ENCODE measurements around the gene JARID2. TPM values are rescaled to one million over a fixed set of nuclear protein-coding genes. Genes with fewer than 3 reads are reported as not detected.
A peak's percentile ranks its signal among the peaks of the same experiment; 100 is the strongest.

The JARID2 gene
- total and polyA plus RNA-seq, 10 of the 15 experiments (the other 5 are each of a cell fraction or from before 2014, with no cell fraction given) = 4.2 to 21.6 (median 11.7) TPM

GRCh38 chr6:15363523-15364400 is 117.9 kb downstream of the JARID2 start (continued):
- TF ChIP-seq SKIL (IDR thresholded peaks at IDR 0.05; ENCODE audit: low read depth, poor library complexity, severe bottlenecking) = peak; percentile 40
- no peak for TF ChIP-seq BRCA1 (IDR thresholded peaks at IDR 0.05; ENCODE audit: low read depth, low read length)
- TF ChIP-seq YBX1 (IDR thresholded peaks at IDR 0.05) = no peak
- TF ChIP-seq CBX5 (IDR thresholded peaks at IDR 0.05; ENCODE audit: low read depth) = no peak
- 0 out of 2 replicates have a peak, but pooled peaks have one; percentile 30 for TF ChIP-seq BCL11A (IDR thresholded peaks at IDR 0.05; ENCODE audit: low read depth, low read length)
- TF ChIP-seq CEBPB (IDR thresholded peaks at IDR 0.05; ENCODE audit: borderline replicate concordance in 1 of 2, low read depth in 2 of 2, low read length in 2 of 2) = no peak
- TF ChIP-seq, protein P1, sequence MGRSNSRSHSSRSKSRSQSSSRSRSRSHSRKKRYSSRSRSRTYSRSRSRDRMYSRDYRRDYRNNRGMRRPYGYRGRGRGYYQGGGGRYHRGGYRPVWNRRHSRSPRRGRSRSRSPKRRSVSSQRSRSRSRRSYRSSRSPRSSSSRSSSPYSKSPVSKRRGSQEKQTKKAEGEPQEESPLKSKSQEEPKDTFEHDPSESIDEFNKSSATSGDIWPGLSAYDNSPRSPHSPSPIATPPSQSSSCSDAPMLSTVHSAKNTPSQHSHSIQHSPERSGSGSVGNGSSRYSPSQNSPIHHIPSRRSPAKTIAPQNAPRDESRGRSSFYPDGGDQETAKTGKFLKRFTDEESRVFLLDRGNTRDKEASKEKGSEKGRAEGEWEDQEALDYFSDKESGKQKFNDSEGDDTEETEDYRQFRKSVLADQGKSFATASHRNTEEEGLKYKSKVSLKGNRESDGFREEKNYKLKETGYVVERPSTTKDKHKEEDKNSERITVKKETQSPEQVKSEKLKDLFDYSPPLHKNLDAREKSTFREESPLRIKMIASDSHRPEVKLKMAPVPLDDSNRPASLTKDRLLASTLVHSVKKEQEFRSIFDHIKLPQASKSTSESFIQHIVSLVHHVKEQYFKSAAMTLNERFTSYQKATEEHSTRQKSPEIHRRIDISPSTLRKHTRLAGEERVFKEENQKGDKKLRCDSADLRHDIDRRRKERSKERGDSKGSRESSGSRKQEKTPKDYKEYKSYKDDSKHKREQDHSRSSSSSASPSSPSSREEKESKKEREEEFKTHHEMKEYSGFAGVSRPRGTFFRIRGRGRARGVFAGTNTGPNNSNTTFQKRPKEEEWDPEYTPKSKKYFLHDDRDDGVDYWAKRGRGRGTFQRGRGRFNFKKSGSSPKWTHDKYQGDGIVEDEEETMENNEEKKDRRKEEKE (IDR thresholded peaks at IDR 0.05) = no peak
- peak; percentile 45 for TF ChIP-seq E2F8 (IDR thresholded peaks at IDR 0.05; ENCODE audit: low read depth, partially characterized antibody)
- TF ChIP-seq CBFB (IDR thresholded peaks at IDR 0.05; ENCODE audit: low read depth) = no peak
- TF ChIP-seq CREB1 (IDR thresholded peaks at IDR 0.05; ENCODE audit: low read depth) = 0 out of 2 replicates have a peak, but pooled peaks have one; percentile 47
- TF ChIP-seq CBX3 (IDR thresholded peaks at IDR 0.05; ENCODE audit: borderline replicate concordance, low read depth) = no peak
- TF ChIP-seq, protein P2, sequence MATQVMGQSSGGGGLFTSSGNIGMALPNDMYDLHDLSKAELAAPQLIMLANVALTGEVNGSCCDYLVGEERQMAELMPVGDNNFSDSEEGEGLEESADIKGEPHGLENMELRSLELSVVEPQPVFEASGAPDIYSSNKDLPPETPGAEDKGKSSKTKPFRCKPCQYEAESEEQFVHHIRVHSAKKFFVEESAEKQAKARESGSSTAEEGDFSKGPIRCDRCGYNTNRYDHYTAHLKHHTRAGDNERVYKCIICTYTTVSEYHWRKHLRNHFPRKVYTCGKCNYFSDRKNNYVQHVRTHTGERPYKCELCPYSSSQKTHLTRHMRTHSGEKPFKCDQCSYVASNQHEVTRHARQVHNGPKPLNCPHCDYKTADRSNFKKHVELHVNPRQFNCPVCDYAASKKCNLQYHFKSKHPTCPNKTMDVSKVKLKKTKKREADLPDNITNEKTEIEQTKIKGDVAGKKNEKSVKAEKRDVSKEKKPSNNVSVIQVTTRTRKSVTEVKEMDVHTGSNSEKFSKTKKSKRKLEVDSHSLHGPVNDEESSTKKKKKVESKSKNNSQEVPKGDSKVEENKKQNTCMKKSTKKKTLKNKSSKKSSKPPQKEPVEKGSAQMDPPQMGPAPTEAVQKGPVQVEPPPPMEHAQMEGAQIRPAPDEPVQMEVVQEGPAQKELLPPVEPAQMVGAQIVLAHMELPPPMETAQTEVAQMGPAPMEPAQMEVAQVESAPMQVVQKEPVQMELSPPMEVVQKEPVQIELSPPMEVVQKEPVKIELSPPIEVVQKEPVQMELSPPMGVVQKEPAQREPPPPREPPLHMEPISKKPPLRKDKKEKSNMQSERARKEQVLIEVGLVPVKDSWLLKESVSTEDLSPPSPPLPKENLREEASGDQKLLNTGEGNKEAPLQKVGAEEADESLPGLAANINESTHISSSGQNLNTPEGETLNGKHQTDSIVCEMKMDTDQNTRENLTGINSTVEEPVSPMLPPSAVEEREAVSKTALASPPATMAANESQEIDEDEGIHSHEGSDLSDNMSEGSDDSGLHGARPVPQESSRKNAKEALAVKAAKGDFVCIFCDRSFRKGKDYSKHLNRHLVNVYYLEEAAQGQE (IDR thresholded peaks at IDR 0.05; ENCODE audit: low read depth, low read length) = no peak
- peak; percentile 51; the same call in 1 of the 2 replicates for TF ChIP-seq GATAD2B (conservative IDR thresholded peaks at IDR 0.05; ENCODE audit: low read depth)
- TF ChIP-seq GABPA (IDR thresholded peaks at IDR 0.05; ENCODE audit: low read depth) = no peak
- no peak for TF ChIP-seq NR2F1 (conservative IDR thresholded peaks at IDR 0.05)
- TF ChIP-seq MLLT1 (IDR thresholded peaks at IDR 0.05) = no peak
